Endothelial cell of umbilical vein (primary cell): ENCODE results near the gene SEMA5A. TPM values are rescaled to one million over a fixed set of nuclear protein-coding genes. Genes with fewer than 3 reads are reported as not detected.

ENCODE experiments used
- BruUV-seq: library from RNA; stranded (reverse); fragments of 400-500 nt; replicated peaks from 2 replicates; lab custom pipeline; 2021; lab: Mats Ljungman, UMichigan
- CTCF ChIA-PET: fragments of 300-600, 350-600 bp; sonication (Branson Sonifier 250); formaldehyde crosslinking; loops from one replicate; lab custom pipeline; 2021; ENCODE audit warnings: antibody characterized with exemption, inconsistent platforms; lab: Charles Lee
- POLR2A ChIA-PET: fragments of 300-600, 350-600 bp; sonication (Branson Sonifier 250); formaldehyde crosslinking; loops from one replicate; lab custom pipeline; 2021; ENCODE audit warnings: antibody characterized with exemption, inconsistent platforms; lab: Charles Lee
- DNase-seq: peaks from one replicate; pipeline ENCODE4 v3.0.0-alpha.2; 2011; ENCODE audit warnings: low read depth, low spot score
- FAIRE-seq: peaks from 2 replicates; lab custom pipeline; 2011; peaks lifted over from hg19 to GRCh38; lab: Jason Lieb, UNC
- H2AFZ ChIP-seq: 2 replicates; pipeline ENCODE4 v1.6.0; 2012; ENCODE audit warnings: low read depth, low read length, control low read depth, inconsistent platforms
- H3K27ac ChIP-seq: 2 replicates; pipeline ENCODE4 v1.5.1; 2011; ENCODE audit warnings: low read depth, mild to moderate bottlenecking, control low read depth, low read length, moderate library complexity; ENCODE audit not compliant: insufficient read depth
- H3K27me3 ChIP-seq, 2 experiments: 2 replicates each; pipeline versions ENCODE4 v1.6.0 to v1.6.1; 2011; ENCODE audit warnings: low read length in 2 of 2, mixed read lengths in 1 of 2; ENCODE audit not compliant: control insufficient read depth in 2 of 2, insufficient read depth in 2 of 2
- H3K36me3 ChIP-seq, 2 experiments: 2 replicates in 1 of 2; 3 replicates in 1 of 2; pipeline ENCODE4 v1.5.1; 2011; ENCODE audit warnings: low read length in 2 of 2, mild to moderate bottlenecking in 1 of 2, moderate library complexity in 1 of 2; ENCODE audit not compliant: control insufficient read depth in 2 of 2, insufficient read depth in 2 of 2; ENCODE audit errors: extremely low read depth in 1 of 2
- H3K4me1 ChIP-seq: 3 replicates; pipeline ENCODE4 v1.5.1; 2011; ENCODE audit warnings: mild to moderate bottlenecking, low read length; ENCODE audit not compliant: control insufficient read depth, insufficient read depth; ENCODE audit errors: extremely low read depth
- H3K4me2 ChIP-seq: 2 replicates; pipeline ENCODE4 v1.6.1; 2011; ENCODE audit warnings: low read length, control low read depth, mixed read lengths; ENCODE audit not compliant: insufficient read depth
- H3K4me3 ChIP-seq, 3 experiments: fragments of 200-600 bp in 1 of 3; sonication (generic), shearing (Covaris generic) in 1 of 3; replicated peaks in 1 of 3; 2 replicates each; pipeline ENCODE4 v1.5.1; 2011 to 2016; ENCODE audit warnings: control low read depth in 3 of 3, low read length in 3 of 3, mild to moderate bottlenecking in 2 of 3, inconsistent platforms in 1 of 3, low read depth in 1 of 3, moderate library complexity in 1 of 3; ENCODE audit not compliant: insufficient read depth in 1 of 3
- H3K79me2 ChIP-seq: 2 replicates; pipeline ENCODE4 v1.6.0; 2012; ENCODE audit warnings: low read length, inconsistent platforms; ENCODE audit not compliant: control insufficient read depth, insufficient read depth
- H3K9ac ChIP-seq: replicated peaks from 2 replicates; pipeline ENCODE3; 2011; ENCODE audit warnings: low read length, control low read depth; ENCODE audit not compliant: insufficient read depth; ENCODE audit errors: extremely low read depth
- H3K9me1 ChIP-seq: replicated peaks from 3 replicates; pipeline ENCODE4 v1.6.0; 2011; ENCODE audit warnings: mild to moderate bottlenecking, low read length; ENCODE audit not compliant: control insufficient read depth, insufficient read depth; ENCODE audit errors: extremely low read depth
- H3K9me3 ChIP-seq: replicated peaks from 2 replicates; pipeline ENCODE4 v1.5.1; 2012; ENCODE audit warnings: low read length, inconsistent platforms; ENCODE audit not compliant: control insufficient read depth, insufficient read depth
- H4K20me1 ChIP-seq: replicated peaks from 2 replicates; pipeline ENCODE3; 2011; ENCODE audit warnings: mild to moderate bottlenecking, low read length; ENCODE audit not compliant: control insufficient read depth, insufficient read depth; ENCODE audit errors: extremely low read depth
- EZH2 ChIP-seq: IDR thresholded peaks from 2 replicates; pipeline ENCODE4 v1.6.1; 2012; ENCODE audit warnings: borderline replicate concordance, low read depth, mild to moderate bottlenecking, moderate library complexity, low read length, inconsistent platforms; ENCODE audit not compliant: severe bottlenecking
- MYC ChIP-seq: IDR thresholded peaks from one replicate; pipeline ENCODE4 v1.6.1; 2011; ENCODE audit warnings: mild to moderate bottlenecking, low read depth, low read length
- dilution Hi-C: fragments of 300-500 bp; cut with MboI; formaldehyde crosslinking; loops from one replicate; pipeline ENCODE4 v1.15.0; 2019; ENCODE audit warnings: low sequenced_read_pairs; ENCODE audit not compliant: extremely low pct_ligation_motif_present
- intact Hi-C: fragments of 100-400 bp; cut with micrococcal nuclease; formaldehyde crosslinking; loops from one replicate; pipeline ENCODE4 v1.10.0; 2022
- polyA plus RNA-seq, 4 experiments: library from polyadenylated mRNA; depleted of rRNA in 3 of 4; stranded (reverse) in 3 of 4; unstranded in 1 of 4; fragments of >200 nt; gene quantifications; 2 replicates each; pipeline versions ENCODE4 v1.2.1 to v1.2.3, GENCODE V29; 2011 to 2012; ENCODE audit warnings: missing spikeins in 1 of 4
- total RNA-seq: library from RNA; stranded (reverse); gene quantifications from 2 replicates; pipeline ENCODE4 v1.2.3, GENCODE V29; 2021
- TF ChIP-seq, protein P1 (sequence below), 2 donors: IDR thresholded peaks; 1 replicate in 1 of 2; 2 replicates in 1 of 2; pipeline ENCODE4 v1.5.1; 2011; ENCODE audit warnings: low read length in 2 of 2, mild to moderate bottlenecking in 2 of 2, moderate library complexity in 2 of 2, control low read depth in 1 of 2, inconsistent platforms in 1 of 2, low read depth in 1 of 2; ENCODE audit not compliant: insufficient read depth in 1 of 2; ENCODE audit errors: extremely low read depth in 1 of 2
- TF ChIP-seq, protein P2 (sequence below): IDR thresholded peaks from 2 replicates; pipeline ENCODE4 v1.6.1; 2011; ENCODE audit not compliant: insufficient read depth, insufficient read length

The SEMA5A gene
- total and polyA plus RNA-seq, 2 donors (not counting 3 experiments of a cell fraction or from before 2014, with no cell fraction given) = 0.04 to 0.06 TPM

DNA sequence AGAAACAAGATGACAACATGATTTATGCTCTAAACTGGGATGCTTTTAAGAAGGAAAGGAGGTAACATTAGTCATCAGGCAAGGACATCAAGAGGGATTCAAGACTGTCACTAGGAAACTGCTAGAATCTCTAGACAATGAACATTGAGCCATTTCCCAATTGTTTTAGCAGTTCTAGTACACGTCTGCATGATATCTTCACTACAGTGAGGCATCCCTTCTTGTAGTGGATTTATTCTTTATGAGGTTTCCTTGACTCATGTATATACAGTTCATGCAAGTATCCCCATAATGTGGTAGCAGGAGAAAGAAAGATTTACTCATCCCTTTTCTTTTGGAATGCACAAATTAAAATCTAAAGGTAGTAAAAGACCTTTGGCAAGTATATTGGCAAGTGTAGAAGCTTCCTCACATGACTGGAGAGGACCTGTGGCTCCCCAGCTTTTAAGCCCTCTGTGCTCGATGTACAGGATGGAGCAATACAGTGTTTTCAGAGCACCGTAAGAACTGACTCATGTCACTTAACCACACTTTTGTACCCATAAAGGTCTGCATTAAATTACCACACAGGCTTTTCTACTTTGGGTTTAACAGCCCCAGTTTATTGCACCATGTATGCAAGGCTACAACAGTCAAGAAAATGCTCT, 335.9 kb downstream of the SEMA5A start:
- POLR2A ChIA-PET = no interaction called here
- H3K4me3 ChIP-seq = no peak overlapping the region

DNA sequence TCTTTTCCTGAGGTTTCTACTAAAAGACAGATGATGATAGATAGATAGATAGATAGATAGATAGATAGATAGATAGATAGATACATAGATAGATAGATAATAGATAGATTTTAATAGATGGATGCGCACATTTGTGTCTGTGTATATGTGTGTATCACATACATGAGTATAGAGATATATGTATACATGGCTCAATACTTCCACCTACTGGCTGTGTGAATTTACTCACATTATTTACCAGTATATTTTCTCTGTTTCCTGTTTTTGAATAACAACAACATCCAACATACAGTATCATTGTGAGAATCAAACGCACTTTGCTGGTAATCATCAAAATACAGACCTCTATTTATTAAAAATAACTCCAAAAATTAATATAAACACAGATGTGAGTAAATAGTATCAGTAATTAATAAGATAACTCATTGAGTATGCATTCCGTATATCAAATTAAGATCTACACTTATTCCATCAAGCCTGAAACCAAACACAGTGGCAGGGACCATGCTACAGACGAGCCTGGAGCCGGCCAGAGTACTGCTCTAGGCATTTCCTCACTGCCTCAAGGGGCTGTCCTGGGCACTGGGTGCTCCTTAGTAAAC, 338.0 kb downstream of the SEMA5A start:
- H4K20me1 ChIP-seq = no peaks in the 10 kb centered on the region
- ChIA-PET CTCF (interaction anchor here (0.8 to 3.9 kb wide), 7 partner anchors 300 to 1321 kb away, joined by 3 to 17 read pairs (median 8); no protein-coding TSS in a partner anchor), POLR2A (no interaction called here)
- no peak overlapping the region for H3K9ac ChIP-seq
- H3K4me3 ChIP-seq = no peak overlapping the region
- no peaks in the 10 kb centered on the region for H3K9me1 ChIP-seq
- no peaks in the 10 kb centered on the region for H3K27me3 ChIP-seq
- no peaks in the 10 kb centered on the region for H3K79me2 ChIP-seq
- no peak for FAIRE-seq
- dilution Hi-C loops = no loop called here
- BruUV-seq = no TSS peak
- intact Hi-C loops = loop anchor here (1.0 to 10.0 kb wide), 3 partner anchors 343 to 1321 kb away; no protein-coding TSS in a partner anchor
- no peaks in the 10 kb centered on the region for H3K36me3 ChIP-seq
- no peak overlapping the region for H3K4me2 ChIP-seq
- H3K4me1 ChIP-seq = no peaks in the 10 kb centered on the region
- no peak for TF ChIP-seq MYC
- TF ChIP-seq, protein P1, sequence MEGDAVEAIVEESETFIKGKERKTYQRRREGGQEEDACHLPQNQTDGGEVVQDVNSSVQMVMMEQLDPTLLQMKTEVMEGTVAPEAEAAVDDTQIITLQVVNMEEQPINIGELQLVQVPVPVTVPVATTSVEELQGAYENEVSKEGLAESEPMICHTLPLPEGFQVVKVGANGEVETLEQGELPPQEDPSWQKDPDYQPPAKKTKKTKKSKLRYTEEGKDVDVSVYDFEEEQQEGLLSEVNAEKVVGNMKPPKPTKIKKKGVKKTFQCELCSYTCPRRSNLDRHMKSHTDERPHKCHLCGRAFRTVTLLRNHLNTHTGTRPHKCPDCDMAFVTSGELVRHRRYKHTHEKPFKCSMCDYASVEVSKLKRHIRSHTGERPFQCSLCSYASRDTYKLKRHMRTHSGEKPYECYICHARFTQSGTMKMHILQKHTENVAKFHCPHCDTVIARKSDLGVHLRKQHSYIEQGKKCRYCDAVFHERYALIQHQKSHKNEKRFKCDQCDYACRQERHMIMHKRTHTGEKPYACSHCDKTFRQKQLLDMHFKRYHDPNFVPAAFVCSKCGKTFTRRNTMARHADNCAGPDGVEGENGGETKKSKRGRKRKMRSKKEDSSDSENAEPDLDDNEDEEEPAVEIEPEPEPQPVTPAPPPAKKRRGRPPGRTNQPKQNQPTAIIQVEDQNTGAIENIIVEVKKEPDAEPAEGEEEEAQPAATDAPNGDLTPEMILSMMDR (IDR thresholded peaks at IDR 0.05; ENCODE audit: extremely low read depth in 1 of 2, insufficient read depth in 1 of 2, low read depth in 1 of 2, low read length in 2 of 2) = peak in 1 of 2 donors; percentile 8
- TF ChIP-seq, protein P2, sequence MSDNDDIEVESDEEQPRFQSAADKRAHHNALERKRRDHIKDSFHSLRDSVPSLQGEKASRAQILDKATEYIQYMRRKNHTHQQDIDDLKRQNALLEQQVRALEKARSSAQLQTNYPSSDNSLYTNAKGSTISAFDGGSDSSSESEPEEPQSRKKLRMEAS = no peak
- no peak overlapping the region for H2AFZ ChIP-seq
- DNase-seq = peak; percentile 45
- H3K9me3 ChIP-seq = no peaks in the 10 kb centered on the region
- H3K27ac ChIP-seq = no peak overlapping the region

More for the DNA sequence above, 335.9 kb downstream of the SEMA5A start:
- FAIRE-seq (no peak), DNase-seq (no peak)
- Histone ChIP-seq H3K36me3 (no peaks in the 10 kb centered on the region), H3K79me2 (no peaks in the 10 kb centered on the region), H3K4me2 (no peak overlapping the region), H3K9me1 (no peaks in the 10 kb centered on the region), H4K20me1 (no peaks in the 10 kb centered on the region), H3K4me1 (no peaks in the 10 kb centered on the region), H2AFZ (no peak overlapping the region), H3K27ac (no peak overlapping the region), H3K9me3 (no peaks in the 10 kb centered on the region), H3K9ac (no peak overlapping the region), H3K27me3 (no peaks in the 10 kb centered on the region)
- BruUV-seq = no TSS peak
- intact Hi-C loops = loop anchor here (10.0 kb wide), 1 partner anchor 345 kb away; no protein-coding TSS in a partner anchor
- no peak for TF ChIP-seq EZH2
- TF ChIP-seq MYC = no peak
- CTCF ChIA-PET = interaction anchor here (1.3 to 3.1 kb wide), 3 partner anchors 454 to 1323 kb away, joined by 4 to 13 read pairs (median 5); no protein-coding TSS in a partner anchor
- dilution Hi-C loops = no loop called here
